GM19468 (cell line): ENCODE results near the gene KLF5.
A peak's percentile ranks its signal among the peaks of the same experiment; 100 is the strongest.
"Not testable (repeated sequence)": the region's sequence is repeated elsewhere in the genome, so short reads cannot be mapped to it uniquely, and the experiment has no call there.

Experiments
- ATAC-seq: cut with Tn5 transposase; IDR thresholded peaks from one replicate; pipeline ENCODE4 v1.9.1; 2021; ENCODE audit warnings: mild to moderate bottlenecking, moderate library complexity, moderate number of reproducible peaks; ENCODE audit not compliant: unreplicated experiment; ENCODE audit errors: extremely low read depth

Gene KLF5

GRCh38 chr13:73058736-73059459, at the start of gene KLF5:
KLF5 (plus strand) TSS chr13:73059005; CDS start chr13:73059328, 323 bp downstream.
- peak; percentile 98 for ATAC-seq

GRCh38 chr13:73011751-73012150, 47.1 kb upstream of the KLF5 start:
- ATAC-seq: no peak

GRCh38 chr13:73015805-73016204, 43.0 kb upstream of the KLF5 start:
- ATAC-seq: no peak

- ATAC-seq: no peak
These were observed 40.5 kb upstream of the KLF5 start for GRCh38 chr13:73018336-73018735.

- ATAC-seq: no peak
These were observed 33.4 kb upstream of the KLF5 start for GRCh38 chr13:73025217-73026012.

- ATAC-seq: no peak
These were observed 23.9 kb upstream of the KLF5 start for GRCh38 chr13:73034901-73035300.

- ATAC-seq: no peak
These were observed 23.1 kb upstream of the KLF5 start for GRCh38 chr13:73035660-73036059.

- no peak for ATAC-seq
These were observed 22.2 kb upstream of the KLF5 start for GRCh38 chr13:73036566-73036965.

GRCh38 chr13:73038064-73038463, 20.7 kb upstream of the KLF5 start:
- no peak for ATAC-seq

GRCh38 chr13:73039201-73040108, 19.4 kb upstream of the KLF5 start:
- no peak for ATAC-seq

- no peak for ATAC-seq
These were observed 18.3 kb upstream of the KLF5 start for GRCh38 chr13:73040484-73040883.

- ATAC-seq: no peak
These were observed 17.7 kb upstream of the KLF5 start for GRCh38 chr13:73040968-73041596.

GRCh38 chr13:73045031-73045430, 13.8 kb upstream of the KLF5 start:
- no peak for ATAC-seq

- not testable (repeated sequence) for ATAC-seq
These were observed 10.2 kb upstream of the KLF5 start for GRCh38 chr13:73048615-73049014.

- no peak for ATAC-seq
These were observed 4.1 kb upstream of the KLF5 start for GRCh38 chr13:73054712-73055111.

- ATAC-seq: no peak
These were observed 2.8 kb upstream of the KLF5 start for GRCh38 chr13:73055813-73056564.

GRCh38 chr13:73056565-73056962, 2.2 kb upstream of the KLF5 start:
- ATAC-seq: no peak

- no peak for ATAC-seq
These were observed 1.3 kb upstream of the KLF5 start for GRCh38 chr13:73057284-73058063.

GRCh38 chr13:73058064-73058313, 816 bp upstream of the KLF5 start:
- ATAC-seq: no peak
